GM20000 (cell line): ENCODE data around the gene GRID1.

Experiments used
- DNase-seq: peaks from one replicate; pipeline ENCODE4 v3.0.0; 2012; ENCODE audit warnings: low spot score
- CTCF ChIP-seq: IDR thresholded peaks from 2 replicates; pipeline ENCODE4 v1.5.1; 2012; ENCODE audit warnings: mild to moderate bottlenecking, control low read depth; ENCODE audit errors: extremely low read depth, missing control alignments

Gene GRID1

GRCh38 chr10:86266446-86267242, 100.0 kb downstream of the GRID1 start:
- no peak for TF ChIP-seq CTCF
- no peak for DNase-seq

- no peak for TF ChIP-seq CTCF
Observed at GRCh38 chr10:86265895-86266259, 100.7 kb downstream of the GRID1 start.

GRCh38 chr10:86265236-86265894, 101.2 kb downstream of the GRID1 start:
- TF ChIP-seq CTCF: no peak

More at GRCh38 chr10:86265895-86266259, 100.7 kb downstream of the GRID1 start:
- no peak for DNase-seq

GRCh38 chr10:86264481-86265231, 101.9 kb downstream of the GRID1 start:
- no peak for TF ChIP-seq CTCF
- no peak for DNase-seq

More at GRCh38 chr10:86265236-86265894, 101.2 kb downstream of the GRID1 start:
- no peak for DNase-seq

GRCh38 chr10:86263907-86264306, 102.7 kb downstream of the GRID1 start:
- TF ChIP-seq CTCF: no peak
- no peak for DNase-seq

- TF ChIP-seq CTCF: no peak
- no peak for DNase-seq
Observed at GRCh38 chr10:86263209-86263608, 103.4 kb downstream of the GRID1 start.

GRCh38 chr10:86262688-86263181, 103.9 kb downstream of the GRID1 start:
- no peak for TF ChIP-seq CTCF
- no peak for DNase-seq
